GM19438 (cell line): ENCODE data around the gene TANGO2.

Experiments used
- ATAC-seq: cut with Tn5 transposase; IDR thresholded peaks from one replicate; pipeline ENCODE4 v1.9.1; 2021; ENCODE audit warnings: low read depth; ENCODE audit not compliant: unreplicated experiment

TANGO2 gene

DNA sequence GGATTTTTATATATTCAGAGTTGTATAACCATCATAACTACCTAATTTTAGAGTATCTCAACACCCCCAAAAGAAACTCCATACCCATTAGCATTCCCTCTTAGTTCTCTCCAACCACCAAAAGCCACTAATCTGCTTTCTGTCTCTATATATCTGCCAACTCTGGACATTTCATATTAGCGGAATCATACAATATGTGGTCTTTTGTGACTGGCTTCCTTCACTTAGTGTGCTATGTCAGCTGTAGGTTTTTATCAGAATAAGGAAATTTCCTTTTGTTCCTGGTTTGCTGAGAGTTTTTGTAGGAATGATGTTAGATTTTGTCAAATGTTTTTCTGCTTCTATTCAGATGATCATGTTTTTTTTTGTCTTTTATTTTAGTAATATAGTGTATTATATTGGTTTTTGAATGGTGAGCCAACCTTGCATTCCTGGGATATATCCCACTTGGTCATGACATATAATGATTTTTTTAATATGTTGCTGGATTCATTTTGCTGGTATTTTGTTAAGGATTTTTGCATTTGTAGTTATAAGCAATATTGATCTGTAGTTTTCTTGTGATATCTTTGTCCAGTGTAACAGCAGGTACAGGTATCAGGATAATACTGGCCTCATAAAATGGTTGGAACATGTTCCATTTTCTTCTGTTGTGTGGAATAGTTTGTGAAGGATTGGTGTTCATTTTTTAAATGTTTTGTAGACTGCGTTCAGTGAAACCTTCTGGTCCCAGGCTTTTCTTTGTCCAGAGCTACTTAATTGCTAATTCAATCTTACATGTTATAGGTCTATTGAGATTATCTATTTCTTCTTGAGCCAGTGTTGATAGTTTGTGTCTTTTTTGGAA lies 75.9 kb downstream of the TANGO2 start:
- ATAC-seq = no peak

DNA sequence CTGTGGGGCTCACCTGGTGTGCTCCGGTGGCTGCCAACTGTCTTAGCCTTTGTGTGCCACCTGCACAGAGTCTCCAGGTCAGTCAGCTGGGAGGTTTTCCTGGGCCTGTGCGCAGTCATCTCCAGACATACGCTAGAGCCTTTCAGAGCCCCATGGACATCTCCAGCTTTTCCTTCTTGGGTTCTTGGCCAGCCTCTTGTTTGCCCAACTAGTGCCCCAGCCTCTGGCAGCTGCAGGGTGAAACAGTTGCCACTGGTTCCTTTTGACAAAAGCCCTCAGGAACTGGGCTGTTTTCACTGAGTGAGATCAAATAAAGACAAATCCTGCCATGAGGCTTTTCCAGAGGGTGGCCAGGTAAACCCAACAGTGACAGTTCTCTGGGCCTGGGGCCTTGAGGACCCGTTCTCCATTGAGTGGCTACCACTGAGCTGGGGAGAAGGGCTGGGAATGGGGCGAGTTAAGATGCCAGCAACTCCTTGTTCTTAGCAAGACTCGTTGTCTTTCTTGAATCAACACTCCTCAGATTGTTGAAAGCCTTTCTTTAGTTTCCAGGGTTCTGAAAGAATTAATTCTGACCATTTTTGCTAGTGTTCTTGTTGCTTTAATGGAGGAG lies 78.3 kb downstream of the TANGO2 start:
- ATAC-seq = no peak

DNA sequence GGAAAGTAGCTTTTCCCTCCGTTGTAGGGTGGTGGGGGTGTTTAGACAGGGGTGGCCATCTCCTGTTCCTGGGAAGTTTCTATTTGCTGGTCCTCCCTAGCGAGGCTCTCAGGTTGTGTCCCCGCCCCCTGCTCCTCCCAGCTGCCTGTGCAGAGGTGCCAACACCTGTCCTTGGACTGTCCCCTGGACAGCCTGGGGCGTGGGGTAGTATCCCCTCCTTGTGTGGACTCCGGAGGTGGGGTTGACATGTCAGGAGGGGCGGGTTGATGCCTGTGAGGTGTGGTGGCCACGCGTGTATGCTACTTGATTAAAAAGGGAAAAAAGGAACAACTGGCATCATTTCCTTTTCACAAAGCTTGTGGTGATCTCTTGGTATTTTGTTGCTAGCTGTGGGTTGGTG lies 80.7 kb downstream of the TANGO2 start:
- no peak for ATAC-seq

DNA sequence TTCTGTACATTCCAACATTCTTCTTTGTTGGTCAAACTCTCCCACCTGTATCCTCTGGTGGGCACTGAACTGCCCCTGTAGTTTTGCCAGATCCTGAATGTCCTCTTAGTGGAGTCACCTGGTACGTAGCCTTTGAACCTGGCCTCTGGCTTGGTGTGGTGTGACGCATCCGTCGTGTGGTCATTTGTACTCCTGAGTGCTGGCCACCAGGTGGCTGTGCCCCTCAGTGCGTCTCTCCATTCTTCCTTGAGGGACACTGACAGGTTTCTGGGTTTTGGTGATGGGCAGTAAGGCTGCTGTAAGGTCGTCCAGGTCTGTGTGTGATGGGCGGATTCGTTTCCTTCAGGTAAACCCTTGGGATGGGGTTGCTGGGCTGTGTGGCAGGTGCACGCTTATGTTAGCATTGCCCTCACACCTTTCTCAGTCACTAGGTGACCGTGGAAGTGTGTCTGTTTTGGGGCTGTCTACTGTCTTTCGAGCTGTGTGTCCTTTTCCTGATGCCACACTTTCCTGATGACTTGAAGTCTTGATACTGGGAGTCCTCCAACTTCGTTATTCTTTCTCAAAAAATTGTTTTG lies 81.4 kb downstream of the TANGO2 start:
- no peak for ATAC-seq

DNA sequence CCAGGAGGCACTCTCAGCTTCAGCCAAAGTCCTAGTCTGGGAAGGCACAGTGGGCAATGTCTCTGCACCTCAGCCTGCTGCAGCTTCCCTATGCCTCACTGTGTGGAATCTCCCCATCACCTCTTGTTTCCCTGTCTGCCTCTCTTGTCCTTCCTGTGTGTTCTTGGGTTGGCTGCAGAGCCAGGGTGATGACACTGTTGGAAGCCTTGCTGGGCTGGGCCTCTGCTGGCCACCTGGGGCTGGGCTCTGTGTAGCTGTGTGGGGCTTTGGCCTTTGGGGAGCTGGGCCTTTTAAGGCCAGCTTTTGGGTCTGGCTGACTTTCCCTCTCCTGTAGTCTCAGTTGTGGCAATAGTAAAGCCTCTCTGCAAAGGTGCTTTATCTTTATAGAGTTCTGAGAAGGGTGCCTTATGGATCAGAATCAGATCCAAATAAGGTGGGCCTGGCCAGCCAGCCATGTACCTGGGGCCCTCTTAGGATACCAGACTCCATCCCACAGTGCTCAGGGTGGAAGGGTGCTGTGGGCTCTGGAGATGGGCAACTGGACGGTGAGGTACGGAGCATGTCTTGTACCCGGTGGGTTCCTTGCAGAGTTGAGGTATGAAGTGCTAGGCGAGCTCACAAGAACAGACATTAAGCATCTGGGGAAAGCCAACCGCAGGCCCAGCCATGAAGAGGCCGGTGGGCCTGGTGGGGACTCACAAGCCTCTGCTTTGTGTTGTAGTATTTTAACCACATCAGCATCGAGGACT lies 84.7 kb downstream of the TANGO2 start:
- no peak for ATAC-seq

DNA sequence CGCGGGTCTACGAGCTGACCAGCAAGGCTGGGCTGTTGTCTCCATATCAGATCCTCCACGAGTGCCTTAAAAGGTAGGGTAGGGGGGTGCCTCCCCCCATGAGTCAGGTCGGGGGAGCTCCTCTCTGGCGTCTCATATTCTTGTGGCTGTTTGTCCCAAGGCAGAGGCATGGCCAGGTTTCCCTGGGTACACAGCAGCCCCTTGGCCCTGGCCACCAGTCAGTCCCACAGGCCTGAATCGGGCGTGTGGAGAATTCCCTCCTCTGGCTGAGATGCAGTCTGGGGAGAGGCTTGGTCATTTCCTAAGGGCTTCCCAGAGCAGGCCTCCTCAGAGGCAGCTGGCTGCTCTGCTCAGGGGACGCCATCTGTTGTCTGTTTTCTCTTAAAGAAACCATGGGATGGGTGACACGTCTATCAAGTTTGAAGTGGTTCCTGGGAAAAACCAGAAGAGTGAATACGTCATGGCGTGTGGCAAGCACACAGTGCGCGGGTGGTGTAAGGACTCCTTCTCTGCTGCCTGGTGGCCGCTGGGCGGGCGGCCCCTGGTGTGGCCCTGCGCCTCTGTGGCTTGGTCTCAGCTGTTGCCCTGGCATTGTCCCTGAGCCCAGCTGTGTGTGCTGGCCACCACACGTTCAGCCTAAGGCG lies 85.4 kb downstream of the TANGO2 start:
- ATAC-seq = no peak

DNA sequence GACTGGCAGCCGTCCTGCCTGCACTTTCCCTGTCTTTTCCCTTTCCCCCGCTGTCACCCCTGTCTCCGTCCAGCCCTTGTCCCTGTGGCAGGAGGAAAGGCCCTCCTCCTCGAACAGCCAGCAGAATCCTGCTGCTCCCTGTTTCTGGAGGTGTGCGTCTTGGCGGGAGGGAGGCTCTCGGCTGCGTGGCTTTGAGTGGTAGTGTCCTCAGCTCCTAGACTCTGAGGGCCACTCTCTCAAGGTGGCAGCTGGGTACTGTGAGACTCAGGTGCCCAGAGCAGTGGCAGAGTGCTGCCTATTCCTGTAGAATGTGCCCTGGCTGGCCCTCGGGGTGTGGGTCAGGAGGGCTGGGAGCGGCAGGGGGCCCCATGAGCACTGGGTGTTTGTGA lies 85.9 kb downstream of the TANGO2 start:
- no peak for ATAC-seq

DNA sequence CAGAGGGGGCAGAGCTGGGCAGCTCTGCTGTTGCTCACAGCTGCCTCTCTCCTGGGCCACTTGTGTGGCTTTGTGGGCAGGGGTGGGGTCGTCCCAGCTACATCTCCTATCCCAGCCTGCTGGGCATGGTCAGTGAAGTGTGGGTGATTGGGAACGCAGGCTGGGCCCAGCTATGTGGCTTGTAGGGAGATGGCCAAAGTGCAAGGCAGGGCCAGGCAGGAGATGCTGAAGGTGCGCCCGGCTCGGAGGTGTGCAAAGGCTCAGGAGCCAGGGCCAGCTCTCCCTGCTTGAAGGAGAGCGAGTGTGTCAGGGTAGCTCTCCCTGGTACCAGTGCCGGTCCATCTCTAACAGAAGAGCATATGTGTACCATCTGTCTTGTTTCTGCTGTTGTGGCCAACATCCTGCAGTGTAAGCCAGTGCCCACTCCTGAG lies 86.6 kb downstream of the TANGO2 start:
- no peak for ATAC-seq

DNA sequence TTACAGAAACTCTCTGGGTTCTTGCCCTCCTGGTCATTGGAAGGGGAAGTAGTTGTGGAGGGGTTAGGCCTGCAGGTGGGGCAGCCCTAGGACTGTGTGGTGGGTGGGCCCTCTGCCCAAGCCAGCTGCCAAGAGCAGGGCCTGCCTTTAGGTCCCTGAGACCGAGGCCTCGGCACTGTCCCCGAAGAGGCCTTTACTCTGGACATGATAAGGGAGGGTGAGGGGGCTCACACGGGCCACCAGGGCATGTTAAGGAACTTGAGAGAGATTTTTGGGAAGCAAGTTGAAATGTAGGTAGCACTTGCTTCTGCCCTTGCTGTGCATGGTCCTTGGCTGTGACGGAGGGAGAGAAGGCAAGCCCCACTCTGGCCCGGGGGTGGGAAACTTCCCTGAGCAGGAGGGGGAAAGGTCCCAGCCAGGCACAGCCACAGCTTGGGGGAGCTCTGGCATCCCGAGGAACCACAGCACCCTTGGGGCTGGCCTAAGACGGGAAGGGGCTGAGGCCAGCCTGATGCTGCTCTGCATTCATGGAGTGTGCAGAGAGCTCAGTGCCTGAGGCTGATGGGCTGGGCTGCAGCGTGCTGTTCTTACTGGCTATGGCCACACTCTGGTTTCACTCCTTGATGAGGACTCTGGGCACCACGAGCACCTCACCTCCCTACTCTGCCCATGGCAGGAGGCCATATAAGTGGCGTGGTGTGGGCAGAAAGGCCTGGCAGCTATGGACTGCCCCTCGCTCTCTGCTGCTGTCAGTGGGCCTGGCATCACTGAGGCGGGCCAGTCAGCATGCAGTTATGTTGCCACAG lies 87.2 kb downstream of the TANGO2 start:
- no peak for ATAC-seq

DNA sequence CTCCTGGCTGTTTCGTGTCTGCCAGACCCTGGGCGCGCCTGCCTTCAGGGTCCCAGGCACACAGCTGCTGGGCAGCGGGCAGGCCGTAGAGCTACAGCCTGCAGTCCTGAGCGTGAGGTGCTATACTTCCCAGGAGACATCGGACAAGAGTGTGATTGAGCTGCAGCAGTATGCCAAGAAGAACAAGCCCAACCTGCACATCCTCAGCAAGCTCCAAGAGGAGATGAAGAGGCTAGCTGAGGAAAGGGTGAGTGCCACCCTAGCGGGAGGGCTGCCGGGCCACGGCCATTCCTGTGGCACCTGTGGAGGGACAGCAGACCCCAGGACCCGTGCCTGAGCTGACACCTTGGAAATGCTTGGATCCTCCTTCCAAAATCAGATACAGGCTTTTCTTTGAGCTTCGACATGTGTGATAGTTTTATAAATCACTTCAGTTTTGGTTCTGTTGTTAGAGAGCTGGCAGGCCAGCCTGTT lies 87.9 kb downstream of the TANGO2 start:
- ATAC-seq = no peak

DNA sequence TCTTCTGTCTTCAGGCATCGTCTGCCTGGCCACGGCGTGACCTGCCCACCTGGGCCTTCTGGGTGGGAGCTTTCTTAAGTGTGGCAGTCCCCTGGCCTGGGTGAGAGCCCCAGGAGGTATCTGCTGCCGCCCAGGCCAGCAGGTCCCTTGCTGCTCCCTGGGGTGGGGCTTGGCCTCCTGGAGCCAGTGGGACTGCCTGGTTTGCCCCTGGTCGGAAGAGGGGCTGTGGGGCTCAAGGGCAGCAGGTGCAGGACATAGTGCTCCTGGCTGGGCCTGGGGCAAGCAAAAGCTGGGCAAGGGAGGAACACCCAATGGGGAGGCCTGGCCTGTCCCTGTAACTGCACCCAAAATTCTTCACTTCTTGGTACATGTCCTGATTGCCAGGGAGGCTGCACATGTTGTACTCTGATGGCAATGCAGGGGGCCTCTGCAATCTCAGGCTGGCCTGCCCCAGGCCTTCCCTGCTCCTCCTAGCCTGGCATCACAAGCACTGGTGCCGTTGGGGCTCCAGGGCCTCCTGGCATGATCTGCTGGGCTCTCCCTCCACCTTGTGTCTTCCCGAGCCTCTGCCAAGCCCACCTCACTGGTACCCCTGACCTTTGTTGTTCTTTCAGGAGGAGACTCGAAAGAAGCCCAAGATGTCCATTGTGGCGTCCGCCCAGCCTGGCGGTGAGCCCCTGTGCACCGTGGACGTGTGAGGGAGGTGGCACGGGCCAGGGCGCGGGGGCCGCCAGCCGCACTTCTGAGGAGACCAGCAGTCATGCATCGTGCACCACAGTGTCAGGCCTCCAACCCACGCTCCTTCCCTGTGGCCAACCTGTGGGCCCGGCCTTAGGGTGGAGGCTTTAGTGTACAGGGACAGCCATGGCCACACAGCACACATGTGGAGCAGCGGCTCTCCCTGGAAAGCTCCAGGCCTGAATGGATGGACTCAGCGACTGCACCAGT lies 88.8 kb downstream of the TANGO2 start:
- no peak for ATAC-seq

DNA sequence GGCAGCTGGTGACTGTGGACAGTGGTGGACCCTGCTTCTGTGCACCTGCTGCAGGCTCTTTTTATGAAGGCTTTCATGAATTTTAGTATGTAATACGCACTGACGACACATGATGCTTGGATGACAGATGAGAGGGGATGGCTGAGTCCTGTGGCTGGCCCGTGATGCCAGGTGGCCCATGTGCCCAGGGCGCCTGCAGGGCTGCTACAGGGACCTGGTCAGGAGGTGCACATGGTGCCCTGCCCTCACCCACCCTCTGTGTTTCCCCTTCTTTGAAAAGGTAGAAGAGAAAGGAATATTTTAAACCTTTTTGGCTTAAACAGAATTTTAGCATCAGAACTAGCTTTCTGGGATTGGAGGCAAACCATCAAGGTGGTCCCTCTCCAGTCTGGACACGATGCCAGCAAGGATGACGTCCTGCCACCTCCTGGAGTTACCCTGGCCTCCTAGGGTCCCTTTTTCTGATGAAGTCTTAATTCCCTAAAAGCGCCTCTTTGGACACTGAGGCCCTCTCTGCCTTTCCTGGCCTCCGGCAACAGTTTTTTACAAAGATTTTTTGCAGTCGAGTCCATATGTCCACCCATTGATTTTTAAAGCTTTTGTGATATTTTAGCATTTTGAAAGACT lies 89.6 kb downstream of the TANGO2 start:
- ATAC-seq = no peak

DNA sequence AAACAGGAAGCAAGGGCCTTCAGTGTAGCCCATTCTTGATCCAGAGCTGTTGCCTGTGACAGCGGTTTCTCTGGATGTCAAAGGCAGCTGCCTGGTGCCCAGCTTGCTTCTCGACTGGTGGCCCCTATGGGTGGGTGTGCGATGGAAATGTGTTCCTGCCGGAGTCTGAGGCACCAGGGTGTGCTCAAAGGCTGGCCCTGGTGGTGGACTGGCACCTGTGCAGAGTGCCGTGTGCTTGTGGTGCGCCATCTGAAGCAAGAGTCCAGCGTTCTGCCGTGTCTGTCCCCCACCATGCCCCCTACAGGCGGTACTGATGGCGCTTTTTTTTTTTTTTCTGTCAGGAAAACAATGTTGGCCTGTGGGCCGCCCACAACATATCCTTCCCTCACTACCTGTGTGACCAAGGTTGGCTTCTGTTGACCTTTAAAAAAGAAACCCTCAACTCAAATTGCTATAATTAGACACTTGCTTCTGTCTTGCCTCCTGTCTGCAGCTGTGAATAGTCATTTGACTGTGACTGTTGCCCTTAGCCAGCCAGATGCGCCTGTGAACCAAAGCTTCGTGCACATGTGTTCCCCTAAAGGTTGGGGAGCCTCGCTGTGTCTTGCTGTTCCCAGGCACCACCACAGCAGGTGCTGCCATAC lies 90.3 kb downstream of the TANGO2 start:
- no peak for ATAC-seq

DNA sequence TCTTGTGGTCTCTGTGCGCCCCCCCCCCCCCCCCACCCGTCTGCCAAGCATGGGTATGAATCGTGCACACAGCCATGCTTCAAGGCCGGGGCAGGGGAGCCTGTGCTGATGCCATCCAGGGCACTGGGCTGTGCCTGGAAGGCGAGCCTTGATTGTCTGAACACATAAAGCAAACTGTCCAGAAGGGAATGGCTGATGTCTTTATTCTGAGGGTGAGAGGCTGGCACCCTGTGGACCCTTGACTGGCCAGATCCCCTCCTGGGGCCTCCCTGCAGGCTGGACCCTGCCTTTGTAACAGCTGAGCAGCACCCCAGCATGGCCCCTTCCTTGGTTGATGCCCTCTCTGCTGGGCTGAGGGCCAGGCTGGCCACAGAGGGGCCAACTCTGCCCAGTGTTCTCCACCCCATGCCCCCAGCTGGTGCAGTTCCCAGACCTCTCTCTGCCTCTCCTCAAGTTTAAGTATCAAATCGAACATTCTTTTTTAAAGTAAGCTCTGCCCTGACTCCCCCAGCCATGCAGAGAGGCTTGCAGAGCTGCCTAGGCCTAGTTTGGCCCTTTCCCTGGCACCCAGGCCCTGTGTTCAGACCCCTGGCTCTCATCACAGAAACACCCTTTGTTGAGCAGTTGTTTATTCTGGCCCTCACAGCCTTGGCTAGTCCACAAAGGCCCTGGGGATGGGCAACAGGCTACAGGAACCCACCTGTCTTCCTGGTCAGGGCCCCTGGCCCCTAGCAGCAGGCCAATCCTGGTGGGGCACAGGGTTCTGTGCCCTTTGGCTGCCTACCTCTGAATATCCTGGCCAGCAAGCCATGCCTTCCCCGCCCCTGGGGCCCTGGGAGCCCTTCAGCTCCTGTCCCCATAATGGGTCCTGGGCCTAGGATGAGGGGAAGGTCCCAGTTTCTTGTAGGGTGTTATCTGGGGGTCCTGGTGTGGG lies 91.0 kb downstream of the TANGO2 start:
- ATAC-seq = no peak

DNA sequence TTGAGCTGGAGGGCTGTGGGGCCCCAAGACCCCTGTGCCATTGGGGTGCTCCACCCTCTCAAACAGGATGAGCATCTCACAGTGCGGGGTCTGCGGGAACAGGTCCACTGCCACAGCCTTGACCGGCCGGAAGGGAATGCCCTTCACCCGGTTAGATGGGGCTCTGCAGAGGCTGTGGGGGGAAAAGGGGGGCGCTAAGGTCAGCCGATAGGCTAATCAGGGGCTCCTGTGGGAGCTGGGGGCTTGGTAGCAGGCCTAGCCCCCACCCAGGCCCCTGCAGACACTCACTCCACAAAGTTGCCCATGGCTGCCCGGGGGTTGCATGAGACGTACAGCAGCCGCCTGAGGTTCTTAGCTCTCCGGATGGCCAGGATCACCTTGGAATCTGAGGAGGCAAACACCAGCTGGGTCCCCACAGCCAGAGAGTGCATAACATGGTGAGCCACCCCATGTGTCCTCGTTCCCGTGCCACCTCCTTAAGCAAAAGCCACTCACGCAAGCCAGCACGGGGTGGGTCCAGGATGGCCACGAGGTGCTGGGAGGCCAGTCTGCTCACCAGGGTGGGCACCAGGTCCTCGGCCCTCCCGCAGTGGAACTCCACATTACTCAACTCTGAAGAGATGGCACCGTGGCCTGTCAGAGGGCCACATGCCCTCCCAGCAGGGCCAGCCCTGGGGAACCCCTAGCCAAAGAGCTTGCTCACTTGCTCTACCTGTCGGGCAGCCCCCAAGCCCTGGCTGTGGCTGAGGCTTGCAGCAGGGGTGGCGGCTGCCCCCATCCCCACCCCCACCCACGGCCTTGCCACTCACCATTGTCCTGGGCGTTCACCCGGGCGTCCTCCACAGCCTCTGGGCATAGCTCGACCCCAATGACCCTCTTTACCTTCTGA lies 92.0 kb downstream of the TANGO2 start:
- no peak for ATAC-seq
